BJ (cell line): ENCODE data around the gene CHRNB1. TPM values are rescaled to one million over a fixed set of nuclear protein-coding genes. Genes with fewer than 3 reads are reported as not detected.

Experiments
- CTCF ChIA-PET: fragments of 350-600 bp; formaldehyde crosslinking; extraction: SDS; loops from one replicate; lab custom pipeline; 2021; ENCODE audit warnings: antibody characterized with exemption, inconsistent platforms; lab: Yijun Ruan, JAX
- POLR2A ChIA-PET: fragments of 300-600 bp; sonication (Branson Sonifier 250); formaldehyde crosslinking; extraction: SDS; loops from one replicate; lab custom pipeline; 2021; ENCODE audit warnings: antibody characterized with exemption; lab: Charles Lee
- DNase-seq: peaks from one replicate; pipeline ENCODE4 v3.0.0-alpha.2; 2011; ENCODE audit warnings: low read depth
- H3K27me3 ChIP-seq: 2 replicates; pipeline ENCODE4 v1.6.0; 2011; ENCODE audit warnings: low read length; ENCODE audit not compliant: control insufficient read depth, insufficient read depth
- H3K36me3 ChIP-seq: 2 replicates; pipeline ENCODE4 v1.5.1; 2011; ENCODE audit warnings: low read length; ENCODE audit not compliant: control insufficient read depth, insufficient read depth
- H3K4me3 ChIP-seq: 2 replicates; pipeline ENCODE4 v1.5.1; 2011; ENCODE audit warnings: low read depth, mild to moderate bottlenecking, control low read depth, low read length
- CTCF ChIP-seq: IDR thresholded peaks from 2 replicates; pipeline ENCODE4 v1.5.1; 2011; ENCODE audit warnings: low read depth, mild to moderate bottlenecking, control low read depth, inconsistent platforms, low read length, moderate library complexity; ENCODE audit not compliant: insufficient read depth
- polyA plus RNA-seq: library from polyadenylated mRNA; depleted of rRNA; stranded (reverse); fragments of >200 nt; gene quantifications from 2 replicates; pipeline ENCODE4 v1.2.3, GENCODE V29; 2011

Gene CHRNB1
- polyA plus RNA-seq, 1 experiment = 6.8 TPM

- Histone ChIP-seq H3K27me3 (no peaks in the 10 kb centered on the region), H3K4me3 (no peak overlapping the region), H3K36me3 (peaks cover 43% of the 10 kb centered on the region)
- no peak for TF ChIP-seq CTCF
- POLR2A ChIA-PET = no interaction called here
- no peak for DNase-seq
- CTCF ChIA-PET = no interaction called here
Observed at GRCh38 chr17:7463372-7463846, 18.5 kb downstream of the CHRNB1 start.

- Histone ChIP-seq H3K27me3 (no peaks in the 10 kb centered on the region), H3K36me3 (peaks cover 43% of the 10 kb centered on the region), H3K4me3 (no peak overlapping the region)
- POLR2A ChIA-PET = no interaction called here
- no peak for DNase-seq
- CTCF ChIA-PET = interaction anchor here (0.6 to 0.9 kb wide), 2 partner anchors 23 to 245 kb away, joined by 3 read pairs; no protein-coding TSS in a partner anchor
- TF ChIP-seq CTCF = no peak
Observed at GRCh38 chr17:7464081-7464480, 19.2 kb downstream of the CHRNB1 start.

- TF ChIP-seq CTCF = no peak
- no peak for DNase-seq
- no peaks in the 10 kb centered on the region for H3K27me3 ChIP-seq
- peaks cover 43% of the 10 kb centered on the region for H3K36me3 ChIP-seq
- CTCF ChIA-PET = interaction anchor here (0.6 to 1.4 kb wide), 6 partner anchors 14 to 281 kb away, joined by 3 to 4 read pairs (median 3); partner anchors contain the start of gene ZBTB4
- POLR2A ChIA-PET = no interaction called here
- no peak overlapping the region for H3K4me3 ChIP-seq
Observed at GRCh38 chr17:7465597-7466275, 20.9 kb downstream of the CHRNB1 start.

GRCh38 chr17:7466318-7466638 lies 21.4 kb downstream of the CHRNB1 start:
- TF ChIP-seq CTCF = no peak
- Histone ChIP-seq H3K27me3 (no peaks in the 10 kb centered on the region), H3K36me3 (peaks cover 42% of the 10 kb centered on the region), H3K4me3 (no peak overlapping the region)
- ChIA-PET POLR2A (no interaction called here), CTCF (interaction anchor here (0.6 to 1.4 kb wide), 5 partner anchors 34 to 282 kb away, joined by 3 to 4 read pairs (median 3); no protein-coding TSS in a partner anchor)
- no peak for DNase-seq

GRCh38 chr17:7466639-7467341 lies 21.9 kb downstream of the CHRNB1 start:
- no peak for TF ChIP-seq CTCF
- no peaks in the 10 kb centered on the region for H3K27me3 ChIP-seq
- ChIA-PET POLR2A (interaction anchor here (0.6 kb wide), 1 partner anchor 16 kb away, joined by 3 read pairs; no protein-coding TSS in a partner anchor), CTCF (interaction anchor here (0.6 to 1.4 kb wide), 4 partner anchors 19 to 282 kb away, joined by 3 to 4 read pairs (median 3); no protein-coding TSS in a partner anchor)
- peaks cover 37% of the 10 kb centered on the region for H3K36me3 ChIP-seq
- DNase-seq = no peak
- H3K4me3 ChIP-seq = no peak overlapping the region
